Mammary epithelial cell (primary cell): ENCODE data around the gene USH1C.

Experiments
- CTCF ChIP-seq, 2 donors: IDR thresholded peaks in 1 of 2; conservative IDR thresholded peaks in 1 of 2; 2 replicates each; pipeline ENCODE4 v1.5.1; 2011 to 2012; ENCODE audit warnings: inconsistent platforms in 2 of 2, low read length in 2 of 2, mild to moderate bottlenecking in 2 of 2, control low read depth in 1 of 2, low read depth in 1 of 2; ENCODE audit not compliant: insufficient read depth in 1 of 2; ENCODE audit errors: extremely low read depth in 1 of 2
- EZH2 ChIP-seq: IDR thresholded peaks from 2 replicates; pipeline ENCODE4 v1.6.1; 2012; ENCODE audit warnings: low read length, inconsistent platforms, borderline replicate concordance

- no peak for TF ChIP-seq CTCF (conservative IDR thresholded peaks at IDR 0.05 in 1 of 2, IDR thresholded peaks at IDR 0.05 in 1 of 2; ENCODE audit: extremely low read depth in 1 of 2, insufficient read depth in 1 of 2, low read depth in 1 of 2, low read length in 2 of 2)
- no peak for TF ChIP-seq EZH2
Observed at GRCh38 chr11:17481905-17482304, 62.3 kb downstream of the USH1C start.
